Endodermal cell (in vitro differentiated cells): ENCODE data around the gene PIM1. TPM values are rescaled to one million over a fixed set of nuclear protein-coding genes. Genes with fewer than 3 reads are reported as not detected.
A peak's percentile ranks its signal among the peaks of the same experiment; 100 is the strongest.

ENCODE experiments used
- DNase-seq: peaks from one replicate; pipeline ENCODE4 v3.0.0-alpha.2; 2017
- H3K27ac ChIP-seq: 2 replicates; pipeline ENCODE4 v1.5.1; 2013; ENCODE audit warnings: mild to moderate bottlenecking, low read depth, low read length, moderate library complexity
- H3K27me3 ChIP-seq: 2 replicates; pipeline ENCODE4 v1.6.1; 2013; ENCODE audit warnings: mild to moderate bottlenecking, low read length, moderate library complexity; ENCODE audit not compliant: insufficient read depth, control insufficient read depth, poor library complexity, severe bottlenecking
- H3K36me3 ChIP-seq: 2 replicates; pipeline ENCODE4 v1.7.0; 2013; ENCODE audit warnings: mild to moderate bottlenecking, low read length, moderate library complexity; ENCODE audit not compliant: control insufficient read depth, insufficient read depth
- H3K4me1 ChIP-seq: one replicate; pipeline ENCODE4 v1.7.0; 2013; ENCODE audit warnings: low read length; ENCODE audit not compliant: control insufficient read depth, insufficient read depth
- H3K4me3 ChIP-seq: 2 replicates; pipeline ENCODE4 v1.5.1; 2013; ENCODE audit warnings: mild to moderate bottlenecking, low read length, moderate library complexity
- H3K9ac ChIP-seq: 2 replicates; pipeline ENCODE4 v1.6.1; 2013; ENCODE audit warnings: mild to moderate bottlenecking, low read length, moderate library complexity; ENCODE audit not compliant: poor library complexity, severe bottlenecking; ENCODE audit errors: extremely low read depth
- H3K9me3 ChIP-seq: 2 replicates; pipeline ENCODE4 v1.6.1; 2013; ENCODE audit warnings: mild to moderate bottlenecking, low read length, moderate library complexity; ENCODE audit not compliant: control insufficient read depth
- H3K27ac Mint-ChIP-seq: 2 replicates; pipeline ENCODE4 v1.8.0; 2020; ENCODE audit warnings: mixed read lengths
- H3K27me3 Mint-ChIP-seq: 2 replicates; pipeline ENCODE4 v1.8.0; 2021; ENCODE audit warnings: mild to moderate bottlenecking, mixed read lengths; ENCODE audit not compliant: insufficient read depth
- H3K36me3 Mint-ChIP-seq: 2 replicates; pipeline ENCODE4 v1.8.0; 2020; ENCODE audit warnings: low read depth, mixed read lengths
- H3K4me1 Mint-ChIP-seq: 2 replicates; pipeline ENCODE4 v1.8.0; 2020; ENCODE audit warnings: mixed read lengths
- H3K4me3 Mint-ChIP-seq: 2 replicates; pipeline ENCODE4 v1.8.0; 2020; ENCODE audit warnings: mild to moderate bottlenecking, moderate library complexity, mixed read lengths
- H3K9me3 Mint-ChIP-seq: 2 replicates; pipeline ENCODE4 v1.8.0; 2020; ENCODE audit warnings: mild to moderate bottlenecking, mixed read lengths
- CTCF ChIP-seq: fragments of 200-600 bp; sonication (generic); conservative IDR thresholded peaks from 2 replicates; pipeline ENCODE4 v1.5.0; 2021; ENCODE audit warnings: antibody characterized with exemption, mild to moderate bottlenecking
- WGBS, 2 experiments: methylation state at CpG; one replicate each; pipeline versions ENCODE4 v1.1.5 to v1.1.7; 2013; ENCODE audit warnings: missing lambda C conversion rate in 2 of 2, mixed read lengths in 1 of 2; ENCODE audit not compliant: insufficient coverage in 1 of 2, insufficient read length in 1 of 2; 5-methylcytosine and 5-hydroxymethylcytosine counted together
- total RNA-seq, 2 donors: library from RNA; stranded (reverse); fragmentation: NEBNext Ultra II Directional in 1 of 2; extraction: Animal tissue kit (Norgen Biotek cat#: 25700) in 1 of 2; gene quantifications; 2 replicates in 1 of 2; 3 replicates in 1 of 2; pipeline ENCODE4 v1.2.1, GENCODE V29; 2021

Gene PIM1
- total RNA-seq, 2 donors from 2014 or later, result 43.9 to 65.3 TPM

GRCh38 chr6:37176268-37177076 is 6.5 kb downstream of the PIM1 start:
- H3K4me1 Mint-ChIP-seq, result peaks cover 11% of the 10 kb centered on the region
- WGBS, 2 experiments, result 93 to 94% methylated on average over 9 to 14 of the region's 15 CpGs
- H3K4me3 ChIP-seq, result no peak overlapping the region
- peaks cover 31% of the 10 kb centered on the region for H3K36me3 Mint-ChIP-seq
- peaks cover 41% of the 10 kb centered on the region for H3K36me3 ChIP-seq
- no peak for TF ChIP-seq CTCF
- no peaks in the 10 kb centered on the region for H3K27me3 ChIP-seq
- H3K27ac ChIP-seq, result no peak overlapping the region
- H3K27ac Mint-ChIP-seq, result no peak overlapping the region
- H3K9me3 Mint-ChIP-seq, result no peaks in the 10 kb centered on the region
- H3K9me3 ChIP-seq, result no peaks in the 10 kb centered on the region
- H3K27me3 Mint-ChIP-seq, result no peaks in the 10 kb centered on the region
- no peak overlapping the region for H3K9ac ChIP-seq
- peaks cover 2% of the 10 kb centered on the region for H3K4me1 ChIP-seq
- H3K4me3 Mint-ChIP-seq, result no peak overlapping the region
- DNase-seq, result peak; percentile 80

- no peaks in the 10 kb centered on the region for H3K27me3 ChIP-seq
- peak; percentile 16 for TF ChIP-seq CTCF
Observed at GRCh38 chr6:37177077-37177934, 7.4 kb downstream of the PIM1 start.

GRCh38 chr6:37177935-37178517 is 8.1 kb downstream of the PIM1 start:
- H3K9me3 ChIP-seq, result no peaks in the 10 kb centered on the region
- TF ChIP-seq CTCF, result no peak
- Mint-ChIP-seq H3K9me3 (no peaks in the 10 kb centered on the region), H3K27ac (no peak overlapping the region), H3K4me1 (peaks cover 8% of the 10 kb centered on the region), H3K4me3 (no peak overlapping the region), H3K36me3 (peaks cover 23% of the 10 kb centered on the region), H3K27me3 (no peaks in the 10 kb centered on the region)
- H3K4me1 ChIP-seq, result peaks cover 2% of the 10 kb centered on the region
- no peak overlapping the region for H3K27ac ChIP-seq
- WGBS, 2 experiments, result 97% methylated on average over 8 of the region's 8 CpGs; no CpG with 5 or more reads in 1 of the 2 experiments
- no peaks in the 10 kb centered on the region for H3K27me3 ChIP-seq
- H3K9ac ChIP-seq, result no peak overlapping the region
- no peak for DNase-seq
- H3K36me3 ChIP-seq, result peaks cover 30% of the 10 kb centered on the region
- no peak overlapping the region for H3K4me3 ChIP-seq

More at GRCh38 chr6:37177077-37177934, 7.4 kb downstream of the PIM1 start:
- Histone ChIP-seq H3K36me3 (peaks cover 37% of the 10 kb centered on the region), H3K9ac (no peak overlapping the region), H3K4me1 (peaks cover 2% of the 10 kb centered on the region), H3K27ac (no peak overlapping the region), H3K4me3 (no peak overlapping the region), H3K9me3 (no peaks in the 10 kb centered on the region)
- 87 to 93% methylated on average over 6 to 10 of the region's 10 CpGs for WGBS, 2 experiments
- H3K9me3 Mint-ChIP-seq, result no peaks in the 10 kb centered on the region
- H3K4me3 Mint-ChIP-seq, result no peak overlapping the region
- no peak overlapping the region for H3K27ac Mint-ChIP-seq
- H3K36me3 Mint-ChIP-seq, result peaks cover 30% of the 10 kb centered on the region
- H3K27me3 Mint-ChIP-seq, result no peaks in the 10 kb centered on the region
- peaks cover 10% of the 10 kb centered on the region for H3K4me1 Mint-ChIP-seq
- DNase-seq, result no peak
